Measurements from ENCODE around the gene DACH1.
"Not testable (repeated sequence)": the region's sequence is repeated elsewhere in the genome, so short reads cannot be mapped to it uniquely, and the experiment has no call there.

Gene DACH1

GRCh38 chr13:71828117-71828516 is 38.9 kb downstream of the DACH1 start:
- DNase-seq = no peak

GRCh38 chr13:71827241-71827640 is 39.8 kb downstream of the DACH1 start:
- DNase-seq = no peak

- no peak for DNase-seq
Observed at GRCh38 chr13:71820699-71821098, 46.3 kb downstream of the DACH1 start.

GRCh38 chr13:71817335-71817734 is 49.7 kb downstream of the DACH1 start:
- DNase-seq = no peak

- DNase-seq = no peak
Observed at GRCh38 chr13:71814806-71815360, 52.1 kb downstream of the DACH1 start.

- DNase-seq = no peak
Observed at GRCh38 chr13:71813187-71813586, 53.8 kb downstream of the DACH1 start.

GRCh38 chr13:71811344-71811743 is 55.7 kb downstream of the DACH1 start:
- DNase-seq = no peak

- no peak for DNase-seq
Observed at GRCh38 chr13:71808708-71809107, 58.3 kb downstream of the DACH1 start.

- no peak for DNase-seq
Observed at GRCh38 chr13:71806886-71807285, 60.1 kb downstream of the DACH1 start.

GRCh38 chr13:71803066-71803465 is 63.9 kb downstream of the DACH1 start:
- no peak for DNase-seq

- DNase-seq = no peak
Observed at GRCh38 chr13:71801781-71802180, 65.2 kb downstream of the DACH1 start.

GRCh38 chr13:71801165-71801760 is 65.7 kb downstream of the DACH1 start:
- no peak for DNase-seq

- no peak for DNase-seq
Observed at GRCh38 chr13:71799324-71799723, 67.7 kb downstream of the DACH1 start.

- DNase-seq = no peak
Observed at GRCh38 chr13:71798707-71799106, 68.3 kb downstream of the DACH1 start.

- DNase-seq = no peak
Observed at GRCh38 chr13:71797517-71797916, 69.5 kb downstream of the DACH1 start.

- no peak for DNase-seq
Observed at GRCh38 chr13:71789693-71790329, 77.2 kb downstream of the DACH1 start.

GRCh38 chr13:71789037-71789436 is 78.0 kb downstream of the DACH1 start:
- DNase-seq = no peak

GRCh38 chr13:71787414-71787813 is 79.6 kb downstream of the DACH1 start:
- DNase-seq = no peak

GRCh38 chr13:71786875-71787274 is 80.1 kb downstream of the DACH1 start:
- no peak for DNase-seq

- no peak for DNase-seq
Observed at GRCh38 chr13:71785361-71785760, 81.6 kb downstream of the DACH1 start.

- no peak for DNase-seq
Observed at GRCh38 chr13:71780546-71780945, 86.5 kb downstream of the DACH1 start.

GRCh38 chr13:71778998-71779397 is 88.0 kb downstream of the DACH1 start:
- DNase-seq = not testable (repeated sequence)

- DNase-seq = no peak
Observed at GRCh38 chr13:71775966-71776365, 91.0 kb downstream of the DACH1 start.

- DNase-seq = no peak
Observed at GRCh38 chr13:71774863-71775262, 92.1 kb downstream of the DACH1 start.

GRCh38 chr13:71773531-71773930 is 93.5 kb downstream of the DACH1 start:
- DNase-seq = no peak

Measured in activated effector memory CD4-positive, alpha-beta T cell treated with Interleukin-2 at 50 U/mL for 16 hours (primary cell).